Measurements from ENCODE around the gene MYO1C. TPM values are rescaled to one million over a fixed set of nuclear protein-coding genes. Genes with fewer than 3 reads are reported as not detected.

MYO1C gene
- polyA plus RNA-seq, 1 donor from 2014 or later = 5.7 TPM

DNA sequence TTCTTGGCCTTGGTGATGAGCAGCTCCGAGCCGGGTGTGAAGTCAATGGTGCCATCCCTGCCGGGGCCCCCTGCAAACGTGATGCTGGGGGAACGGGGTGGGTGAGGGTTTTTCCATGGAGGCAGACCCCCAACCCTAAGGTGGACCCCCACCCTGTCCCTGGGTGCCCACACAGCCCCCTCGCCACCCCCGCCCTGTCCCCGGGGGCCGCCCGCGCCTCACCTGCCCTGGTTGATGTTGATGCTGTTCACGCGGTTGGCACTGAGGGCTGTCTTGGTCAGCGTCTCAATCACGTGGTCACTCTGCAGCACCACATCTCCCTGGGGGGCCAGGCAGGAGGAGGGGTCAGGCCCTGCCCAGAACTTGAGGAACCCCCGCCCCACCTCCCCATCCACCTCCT lies 25.2 kb downstream of the MYO1C start:
- Histone ChIP-seq H3K27me3 (ENCODE audit: insufficient read depth, low read depth, low read length) (no peaks in the 10 kb centered on the region), H3K36me3 (ENCODE audit: insufficient read depth, low read length) (no peaks in the 10 kb centered on the region), H3K27ac (ENCODE audit: low read length) (no peak overlapping the region), H3K9me3 (ENCODE audit: low read length) (no peaks in the 10 kb centered on the region), H3K9me2 (ENCODE audit: insufficient read depth, low read length) (no peaks in the 10 kb centered on the region), H2AFZ (ENCODE audit: low read depth, low read length) (no peak overlapping the region), H3K79me2 (replicated peaks; ENCODE audit: insufficient read depth, low read length) (no peaks in the 10 kb centered on the region), H3K4me2 (ENCODE audit: low read length) (no peak overlapping the region), H3F3A (ENCODE audit: insufficient read depth, low read length, poor library complexity, severe bottlenecking) (no peaks in the 10 kb centered on the region), H3K9ac (ENCODE audit: low read length) (no peak overlapping the region), H3K4me3 (ENCODE audit: low read length) (no peak overlapping the region), H4K20me1 (ENCODE audit: insufficient read depth) (no peaks in the 10 kb centered on the region)
- no peak for TF ChIP-seq EZH2 (IDR thresholded peaks at IDR 0.05; ENCODE audit: borderline replicate concordance, insufficient read depth, low read length, poor library complexity, severe bottlenecking)
- no peak for TF ChIP-seq RAD21 (conservative IDR thresholded peaks at IDR 0.05)
- TF ChIP-seq EP300 (conservative IDR thresholded peaks at IDR 0.05; ENCODE audit: poor library complexity, severe bottlenecking) = no peak
- TF ChIP-seq, protein P1, sequence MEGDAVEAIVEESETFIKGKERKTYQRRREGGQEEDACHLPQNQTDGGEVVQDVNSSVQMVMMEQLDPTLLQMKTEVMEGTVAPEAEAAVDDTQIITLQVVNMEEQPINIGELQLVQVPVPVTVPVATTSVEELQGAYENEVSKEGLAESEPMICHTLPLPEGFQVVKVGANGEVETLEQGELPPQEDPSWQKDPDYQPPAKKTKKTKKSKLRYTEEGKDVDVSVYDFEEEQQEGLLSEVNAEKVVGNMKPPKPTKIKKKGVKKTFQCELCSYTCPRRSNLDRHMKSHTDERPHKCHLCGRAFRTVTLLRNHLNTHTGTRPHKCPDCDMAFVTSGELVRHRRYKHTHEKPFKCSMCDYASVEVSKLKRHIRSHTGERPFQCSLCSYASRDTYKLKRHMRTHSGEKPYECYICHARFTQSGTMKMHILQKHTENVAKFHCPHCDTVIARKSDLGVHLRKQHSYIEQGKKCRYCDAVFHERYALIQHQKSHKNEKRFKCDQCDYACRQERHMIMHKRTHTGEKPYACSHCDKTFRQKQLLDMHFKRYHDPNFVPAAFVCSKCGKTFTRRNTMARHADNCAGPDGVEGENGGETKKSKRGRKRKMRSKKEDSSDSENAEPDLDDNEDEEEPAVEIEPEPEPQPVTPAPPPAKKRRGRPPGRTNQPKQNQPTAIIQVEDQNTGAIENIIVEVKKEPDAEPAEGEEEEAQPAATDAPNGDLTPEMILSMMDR (IDR thresholded peaks at IDR 0.05; ENCODE audit: poor library complexity, severe bottlenecking) = no peak
- no peak for TF ChIP-seq MXI1 (conservative IDR thresholded peaks at IDR 0.05; ENCODE audit: poor library complexity, severe bottlenecking)
- TF ChIP-seq, protein P2, sequence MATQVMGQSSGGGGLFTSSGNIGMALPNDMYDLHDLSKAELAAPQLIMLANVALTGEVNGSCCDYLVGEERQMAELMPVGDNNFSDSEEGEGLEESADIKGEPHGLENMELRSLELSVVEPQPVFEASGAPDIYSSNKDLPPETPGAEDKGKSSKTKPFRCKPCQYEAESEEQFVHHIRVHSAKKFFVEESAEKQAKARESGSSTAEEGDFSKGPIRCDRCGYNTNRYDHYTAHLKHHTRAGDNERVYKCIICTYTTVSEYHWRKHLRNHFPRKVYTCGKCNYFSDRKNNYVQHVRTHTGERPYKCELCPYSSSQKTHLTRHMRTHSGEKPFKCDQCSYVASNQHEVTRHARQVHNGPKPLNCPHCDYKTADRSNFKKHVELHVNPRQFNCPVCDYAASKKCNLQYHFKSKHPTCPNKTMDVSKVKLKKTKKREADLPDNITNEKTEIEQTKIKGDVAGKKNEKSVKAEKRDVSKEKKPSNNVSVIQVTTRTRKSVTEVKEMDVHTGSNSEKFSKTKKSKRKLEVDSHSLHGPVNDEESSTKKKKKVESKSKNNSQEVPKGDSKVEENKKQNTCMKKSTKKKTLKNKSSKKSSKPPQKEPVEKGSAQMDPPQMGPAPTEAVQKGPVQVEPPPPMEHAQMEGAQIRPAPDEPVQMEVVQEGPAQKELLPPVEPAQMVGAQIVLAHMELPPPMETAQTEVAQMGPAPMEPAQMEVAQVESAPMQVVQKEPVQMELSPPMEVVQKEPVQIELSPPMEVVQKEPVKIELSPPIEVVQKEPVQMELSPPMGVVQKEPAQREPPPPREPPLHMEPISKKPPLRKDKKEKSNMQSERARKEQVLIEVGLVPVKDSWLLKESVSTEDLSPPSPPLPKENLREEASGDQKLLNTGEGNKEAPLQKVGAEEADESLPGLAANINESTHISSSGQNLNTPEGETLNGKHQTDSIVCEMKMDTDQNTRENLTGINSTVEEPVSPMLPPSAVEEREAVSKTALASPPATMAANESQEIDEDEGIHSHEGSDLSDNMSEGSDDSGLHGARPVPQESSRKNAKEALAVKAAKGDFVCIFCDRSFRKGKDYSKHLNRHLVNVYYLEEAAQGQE (IDR thresholded peaks at IDR 0.05; ENCODE audit: borderline replicate concordance) = no peak
- TF ChIP-seq POLR2AphosphoS5 (IDR thresholded peaks at IDR 0.05) = no peak
- no peak for TF ChIP-seq TAF1 (IDR thresholded peaks at IDR 0.05; ENCODE audit: low read depth)
- TF ChIP-seq SMC3 (conservative IDR thresholded peaks at IDR 0.05; ENCODE audit: poor library complexity) = no peak

DNA sequence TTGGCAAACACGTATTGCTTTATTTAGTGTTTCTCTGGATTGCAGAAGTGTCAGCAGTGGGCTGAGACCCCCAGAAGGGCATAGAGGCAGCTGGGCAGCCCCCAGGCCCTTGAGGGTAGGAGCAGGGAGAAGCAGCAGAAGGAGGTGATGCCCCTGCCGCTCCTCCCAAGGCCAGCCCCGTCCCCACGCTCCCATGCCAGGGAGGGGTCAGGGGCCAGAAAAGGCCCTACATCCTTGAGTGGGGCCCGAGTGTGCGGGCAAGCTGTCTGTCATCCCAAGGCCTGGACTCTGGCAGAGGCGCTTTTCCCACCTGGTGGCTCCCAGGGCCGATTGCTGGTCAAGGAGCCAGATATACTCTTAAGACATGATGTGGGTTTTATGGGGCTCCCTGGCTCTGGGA lies 28.3 kb downstream of the MYO1C start:
- no peaks in the 10 kb centered on the region for H3K9me3 ChIP-seq (ENCODE audit: low read length)

More for the DNA sequence above, 28.3 kb downstream of the MYO1C start:
- Histone ChIP-seq H3K36me3 (ENCODE audit: insufficient read depth, low read length) (no peaks in the 10 kb centered on the region), H3K4me2 (ENCODE audit: low read length) (no peak overlapping the region), H3F3A (ENCODE audit: insufficient read depth, low read length, poor library complexity, severe bottlenecking) (no peaks in the 10 kb centered on the region), H3K79me2 (replicated peaks; ENCODE audit: insufficient read depth, low read length) (no peaks in the 10 kb centered on the region), H3K4me3 (ENCODE audit: low read length) (no peak overlapping the region), H2AFZ (ENCODE audit: low read depth, low read length) (no peak overlapping the region), H4K20me1 (ENCODE audit: insufficient read depth) (no peaks in the 10 kb centered on the region), H3K9ac (ENCODE audit: low read length) (no peak overlapping the region), H3K27me3 (ENCODE audit: insufficient read depth, low read depth, low read length) (no peaks in the 10 kb centered on the region), H3K9me2 (ENCODE audit: insufficient read depth, low read length) (no peaks in the 10 kb centered on the region), H3K27ac (ENCODE audit: low read length) (no peak overlapping the region)
- TF ChIP-seq POLR2AphosphoS5 (IDR thresholded peaks at IDR 0.05) (no peak), TAF1 (IDR thresholded peaks at IDR 0.05; ENCODE audit: low read depth) (no peak), EZH2 (IDR thresholded peaks at IDR 0.05; ENCODE audit: borderline replicate concordance, insufficient read depth, low read length, poor library complexity, severe bottlenecking) (no peak), EP300 (conservative IDR thresholded peaks at IDR 0.05; ENCODE audit: poor library complexity, severe bottlenecking) (no peak), RAD21 (conservative IDR thresholded peaks at IDR 0.05) (no peak), MXI1 (conservative IDR thresholded peaks at IDR 0.05; ENCODE audit: poor library complexity, severe bottlenecking) (no peak), SMC3 (conservative IDR thresholded peaks at IDR 0.05; ENCODE audit: poor library complexity) (no peak)
- TF ChIP-seq, protein P2 (IDR thresholded peaks at IDR 0.05; ENCODE audit: borderline replicate concordance) = no peak
- TF ChIP-seq, protein P1 (IDR thresholded peaks at IDR 0.05; ENCODE audit: poor library complexity, severe bottlenecking) = no peak

Measured in neural cell (in vitro differentiated cells).